ENCODE data around the gene C1orf53. TPM values are rescaled to one million over a fixed set of nuclear protein-coding genes. Genes with fewer than 3 reads are reported as not detected.

The C1orf53 gene
- total RNA-seq, 1 donor from 2014 or later = 3.8 TPM

GRCh38 chr1:197884173-197884572 is 18.3 kb upstream of the C1orf53 start:
- DNase-seq (ENCODE audit: low spot score in 2 of 2, unreplicated experiment in 2 of 2) = no peak
- no peaks in the 10 kb centered on the region for H3K4me1 Mint-ChIP-seq
- H3K9me3 Mint-ChIP-seq = peaks cover 34% of the 10 kb centered on the region
- TF ChIP-seq, protein P1, sequence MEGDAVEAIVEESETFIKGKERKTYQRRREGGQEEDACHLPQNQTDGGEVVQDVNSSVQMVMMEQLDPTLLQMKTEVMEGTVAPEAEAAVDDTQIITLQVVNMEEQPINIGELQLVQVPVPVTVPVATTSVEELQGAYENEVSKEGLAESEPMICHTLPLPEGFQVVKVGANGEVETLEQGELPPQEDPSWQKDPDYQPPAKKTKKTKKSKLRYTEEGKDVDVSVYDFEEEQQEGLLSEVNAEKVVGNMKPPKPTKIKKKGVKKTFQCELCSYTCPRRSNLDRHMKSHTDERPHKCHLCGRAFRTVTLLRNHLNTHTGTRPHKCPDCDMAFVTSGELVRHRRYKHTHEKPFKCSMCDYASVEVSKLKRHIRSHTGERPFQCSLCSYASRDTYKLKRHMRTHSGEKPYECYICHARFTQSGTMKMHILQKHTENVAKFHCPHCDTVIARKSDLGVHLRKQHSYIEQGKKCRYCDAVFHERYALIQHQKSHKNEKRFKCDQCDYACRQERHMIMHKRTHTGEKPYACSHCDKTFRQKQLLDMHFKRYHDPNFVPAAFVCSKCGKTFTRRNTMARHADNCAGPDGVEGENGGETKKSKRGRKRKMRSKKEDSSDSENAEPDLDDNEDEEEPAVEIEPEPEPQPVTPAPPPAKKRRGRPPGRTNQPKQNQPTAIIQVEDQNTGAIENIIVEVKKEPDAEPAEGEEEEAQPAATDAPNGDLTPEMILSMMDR (IDR thresholded peaks at IDR 0.05; ENCODE audit: unreplicated experiment) = no peak
- H3K36me3 Mint-ChIP-seq = no peaks in the 10 kb centered on the region
- H3K27me3 Mint-ChIP-seq (ENCODE audit: low read depth) = peaks cover 6% of the 10 kb centered on the region
- H3K27ac Mint-ChIP-seq = no peak overlapping the region
- H3K4me3 Mint-ChIP-seq = no peak overlapping the region

- Mint-ChIP-seq H3K4me1 (no peaks in the 10 kb centered on the region), H3K27ac (no peak overlapping the region), H3K36me3 (peaks cover 4% of the 10 kb centered on the region), H3K4me3 (no peak overlapping the region), H3K27me3 (ENCODE audit: low read depth) (peaks cover 22% of the 10 kb centered on the region), H3K9me3 (peaks cover 11% of the 10 kb centered on the region)
- no peak for DNase-seq (ENCODE audit: low spot score in 2 of 2, unreplicated experiment in 2 of 2)
- TF ChIP-seq, protein P1 (IDR thresholded peaks at IDR 0.05; ENCODE audit: unreplicated experiment) = no peak
Observed at GRCh38 chr1:197890936-197891335, 11.5 kb upstream of the C1orf53 start.

GRCh38 chr1:197892684-197893083 is 9.7 kb upstream of the C1orf53 start:
- no peak overlapping the region for H3K27ac Mint-ChIP-seq

DNA sequence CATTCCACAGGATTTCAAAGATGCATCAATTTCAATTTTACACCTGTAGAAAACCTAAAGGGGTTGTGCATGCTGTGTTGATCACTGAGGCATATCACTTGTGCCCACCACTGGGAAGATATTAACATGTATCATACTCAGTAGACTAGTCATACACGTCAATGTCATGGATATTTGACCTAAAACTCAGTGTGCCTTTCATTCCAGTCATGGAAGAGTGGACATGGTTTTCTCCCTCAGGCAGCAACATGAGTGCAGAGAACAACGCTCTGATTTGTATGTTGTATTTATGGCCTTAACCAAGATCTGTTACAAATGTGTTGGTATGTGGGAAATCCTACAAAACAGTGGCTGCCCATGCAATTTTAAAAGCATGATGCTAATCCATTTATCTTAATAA is 6.1 kb upstream of the C1orf53 start:
- TF ChIP-seq, protein P1 (IDR thresholded peaks at IDR 0.05; ENCODE audit: unreplicated experiment) = no peak

More at GRCh38 chr1:197892684-197893083, 9.7 kb upstream of the C1orf53 start:
- no peak overlapping the region for H3K4me3 Mint-ChIP-seq
- TF ChIP-seq, protein P1 (IDR thresholded peaks at IDR 0.05; ENCODE audit: unreplicated experiment) = no peak
- H3K36me3 Mint-ChIP-seq = peaks cover 4% of the 10 kb centered on the region
- no peak for DNase-seq (ENCODE audit: low spot score in 2 of 2, unreplicated experiment in 2 of 2)
- peaks cover 11% of the 10 kb centered on the region for H3K9me3 Mint-ChIP-seq
- peaks cover 5% of the 10 kb centered on the region for H3K4me1 Mint-ChIP-seq
- peaks cover 25% of the 10 kb centered on the region for H3K27me3 Mint-ChIP-seq (ENCODE audit: low read depth)

DNA sequence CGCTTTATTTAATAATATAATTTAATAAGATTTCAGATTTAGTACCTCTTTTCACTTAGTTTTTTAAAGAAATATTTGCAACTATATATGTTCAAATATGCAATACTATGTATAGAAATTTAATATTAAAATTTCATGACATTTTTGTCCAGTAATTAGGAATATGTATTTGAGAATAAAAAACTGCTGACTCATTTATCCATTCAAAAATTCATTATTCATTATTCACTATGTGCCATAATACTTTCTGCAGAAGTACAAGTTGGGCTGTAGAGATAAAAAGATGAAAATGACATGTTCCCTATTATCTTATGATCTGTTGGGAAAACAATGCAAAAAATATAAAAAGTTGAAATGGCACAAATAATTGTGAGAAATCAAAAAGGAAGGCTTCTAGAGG is 3.4 kb upstream of the C1orf53 start:
- Mint-ChIP-seq H3K36me3 (peaks cover 4% of the 10 kb centered on the region), H3K27me3 (ENCODE audit: low read depth) (peaks cover 25% of the 10 kb centered on the region)
- TF ChIP-seq, protein P1 (IDR thresholded peaks at IDR 0.05; ENCODE audit: unreplicated experiment) = no peak

More for the DNA sequence above, 6.1 kb upstream of the C1orf53 start:
- Mint-ChIP-seq H3K4me3 (no peak overlapping the region), H3K4me1 (peaks cover 7% of the 10 kb centered on the region), H3K9me3 (peaks cover 6% of the 10 kb centered on the region), H3K27ac (no peak overlapping the region), H3K27me3 (ENCODE audit: low read depth) (peaks cover 26% of the 10 kb centered on the region), H3K36me3 (peaks cover 4% of the 10 kb centered on the region)
- DNase-seq (ENCODE audit: low spot score in 2 of 2, unreplicated experiment in 2 of 2) = no peak

DNA sequence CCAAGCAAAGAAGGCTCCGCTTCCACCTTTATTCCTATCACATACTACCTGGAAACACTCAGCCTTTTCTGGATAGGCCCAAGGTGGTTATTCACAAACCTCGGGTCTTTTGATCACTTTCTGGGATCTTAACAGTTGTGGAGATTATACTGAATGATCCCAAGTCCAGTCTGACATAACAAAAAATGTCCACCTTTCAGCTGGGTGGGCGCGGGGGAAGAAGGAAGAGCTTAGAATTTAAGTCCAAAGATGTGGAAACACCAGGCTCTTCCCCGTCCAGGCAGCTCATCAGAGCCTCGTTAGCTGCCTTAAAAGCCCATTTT is 338 bp upstream of the C1orf53 start:
- Mint-ChIP-seq H3K9me3 (no peaks in the 10 kb centered on the region), H3K4me3 (peak overlapping the region; percentile 85), H3K27me3 (ENCODE audit: low read depth) (peaks cover 48% of the 10 kb centered on the region), H3K4me1 (peaks cover 21% of the 10 kb centered on the region), H3K27ac (peak overlapping the region; percentile 95), H3K36me3 (no peaks in the 10 kb centered on the region)
- DNase-seq (ENCODE audit: low spot score in 2 of 2, unreplicated experiment in 2 of 2) = no peak
- TF ChIP-seq, protein P1 (IDR thresholded peaks at IDR 0.05; ENCODE audit: unreplicated experiment) = no peak

More for the DNA sequence above, 3.4 kb upstream of the C1orf53 start:
- H3K9me3 Mint-ChIP-seq = peaks cover 1% of the 10 kb centered on the region
- H3K4me1 Mint-ChIP-seq = peaks cover 24% of the 10 kb centered on the region
- DNase-seq (ENCODE audit: low spot score in 2 of 2, unreplicated experiment in 2 of 2) = no peak
- no peak overlapping the region for H3K27ac Mint-ChIP-seq
- H3K4me3 Mint-ChIP-seq = no peak overlapping the region
